Uterus (tissue), 2 donors: Measurements from ENCODE around the gene MRPS24.

Experiments
- CTCF ChIP-seq, 4 experiments: fragments of 200-600 bp in 2 of 4; fragments of 450-650 bp in 2 of 4; sonication (generic) in 2 of 4; IDR thresholded peaks; one replicate each; pipeline ENCODE4 v1.5.1; 2016 to 2019; ENCODE audit warnings: antibody characterized with exemption in 4 of 4, mild to moderate bottlenecking in 2 of 4, moderate library complexity in 1 of 4
- POLR2A ChIP-seq, 2 donors: fragments of 450-650 bp; IDR thresholded peaks; one replicate each; pipeline ENCODE4 v1.6.1; 2016; ENCODE audit warnings: antibody characterized with exemption in 2 of 2, mild to moderate bottlenecking in 1 of 2, moderate library complexity in 1 of 2

GRCh38 chr7:43868181-43868580, 1.1 kb downstream of the MRPS24 start:
- TF ChIP-seq CTCF (IDR thresholded peaks at IDR 0.05) (no peak), POLR2A (IDR thresholded peaks at IDR 0.05) (no peak)
